H1 (cell line): ENCODE measurements around the gene SCAPER. TPM values are rescaled to one million over a fixed set of nuclear protein-coding genes. Genes with fewer than 3 reads are reported as not detected.

Experiments
- CTCF ChIA-PET: fragments of 300-600 bp; sonication (Branson Sonifier 250); formaldehyde crosslinking; loops from one replicate; lab custom pipeline; 2021; ENCODE audit not compliant: partially characterized antibody; lab: Charles Lee
- POLR2A ChIA-PET: fragments of 300-600 bp; sonication (Branson Sonifier 250); formaldehyde crosslinking; loops from one replicate; lab custom pipeline; 2021; ENCODE audit warnings: inconsistent platforms; ENCODE audit not compliant: partially characterized antibody; lab: Charles Lee
- DNase-seq, 2 experiments: peaks; one replicate each; pipeline versions ENCODE4 v3.0.0 to v3.0.0-alpha.2; 2010 to 2022; ENCODE audit warnings: low spot score in 2 of 2, low read depth in 1 of 2, mixed read lengths in 1 of 2
- FAIRE-seq: peaks from 2 replicates; lab custom pipeline; 2011; peaks lifted over from hg19 to GRCh38; lab: Jason Lieb, UNC
- H2AFZ ChIP-seq: 2 replicates; pipeline ENCODE4 v1.8.1; 2012; ENCODE audit warnings: low read length, inconsistent platforms
- H2AK5ac ChIP-seq: 2 replicates; pipeline ENCODE4 v1.6.1; 2013; ENCODE audit warnings: low read depth, low read length
- H2BK120ac ChIP-seq: replicated peaks from 2 replicates; pipeline ENCODE3; 2013; ENCODE audit warnings: low read depth, low read length, inconsistent platforms
- H2BK12ac ChIP-seq: 2 replicates; pipeline ENCODE4 v1.6.1; 2013; ENCODE audit warnings: low read depth, low read length
- H2BK15ac ChIP-seq: 2 replicates; pipeline ENCODE4 v1.6.1; 2013; ENCODE audit warnings: low read length
- H2BK20ac ChIP-seq: 2 replicates; pipeline ENCODE4 v1.6.1; 2013; ENCODE audit warnings: low read length
- H2BK5ac ChIP-seq: 2 replicates; pipeline ENCODE4 v1.6.1; 2013; ENCODE audit warnings: low read depth, low read length
- H3K14ac ChIP-seq: 2 replicates; pipeline ENCODE4 v1.6.1; 2013; ENCODE audit warnings: inconsistent platforms; ENCODE audit not compliant: insufficient read length
- H3K18ac ChIP-seq: 2 replicates; pipeline ENCODE4 v1.6.1; 2013; ENCODE audit warnings: low read length; ENCODE audit errors: extremely low read depth
- H3K23ac ChIP-seq: 2 replicates; pipeline ENCODE4 v1.6.1; 2013; ENCODE audit warnings: inconsistent platforms; ENCODE audit not compliant: insufficient read length
- H3K23me2 ChIP-seq: 2 replicates; pipeline ENCODE4 v1.6.1; 2013; ENCODE audit warnings: low read depth, low read length
- H3K27ac ChIP-seq: 2 replicates; pipeline ENCODE4 v1.6.1; 2011; ENCODE audit warnings: low read depth, low read length, inconsistent platforms
- H3K27me3 ChIP-seq, 4 experiments: replicated peaks in 1 of 4; 1 replicate in 1 of 4; 2 replicates in 3 of 4; pipeline versions ENCODE4 v1.6.1 to v1.8.1; 2011 to 2013; ENCODE audit warnings: low read length in 3 of 4, mild to moderate bottlenecking in 3 of 4, inconsistent platforms in 2 of 4, mixed read lengths in 2 of 4, moderate library complexity in 1 of 4; ENCODE audit not compliant: control insufficient read depth in 3 of 4, insufficient read depth in 3 of 4; ENCODE audit errors: extremely low read depth in 1 of 4
- H3K36me3 ChIP-seq, 4 experiments: 2 replicates each; pipeline versions ENCODE4 v1.6.1 to v1.8.1; 2011 to 2013; ENCODE audit warnings: mild to moderate bottlenecking in 4 of 4, low read length in 3 of 4, moderate library complexity in 2 of 4, control low read depth in 1 of 4, inconsistent platforms in 1 of 4; ENCODE audit not compliant: insufficient read depth in 4 of 4, control insufficient read depth in 2 of 4
- H3K4ac ChIP-seq: replicated peaks from 2 replicates; pipeline ENCODE3; 2013; ENCODE audit warnings: low read length, low read depth, mixed read lengths, inconsistent platforms; ENCODE audit not compliant: insufficient read length
- H3K4me1 ChIP-seq, 4 experiments: replicated peaks in 1 of 4; 1 replicate in 1 of 4; 2 replicates in 3 of 4; pipeline versions ENCODE4 v1.6.1 to v1.8.1; 2011 to 2013; ENCODE audit warnings: low read length in 3 of 4, inconsistent platforms in 2 of 4, mixed read lengths in 1 of 4; ENCODE audit not compliant: insufficient read depth in 4 of 4, control insufficient read depth in 3 of 4
- H3K4me2 ChIP-seq, 2 experiments: 2 replicates each; pipeline versions ENCODE4 v1.6.1 to v1.8.1; 2011 to 2013; ENCODE audit warnings: low read depth in 2 of 2, low read length in 2 of 2, control low read depth in 1 of 2, inconsistent platforms in 1 of 2, mild to moderate bottlenecking in 1 of 2; ENCODE audit not compliant: insufficient read depth in 1 of 2
- H3K4me3 ChIP-seq, 4 experiments: fragments of 200-600, 300-600 bp in 1 of 4; sonication (generic), shearing (Covaris generic), sonication (Bioruptor Twin) in 1 of 4; 2 replicates each; pipeline versions ENCODE4 v1.5.1 to v1.8.1; 2011 to 2016; ENCODE audit warnings: low read length in 4 of 4, low read depth in 3 of 4, control low read depth in 2 of 4, inconsistent platforms in 2 of 4, mild to moderate bottlenecking in 2 of 4, mixed read lengths in 1 of 4, moderate library complexity in 1 of 4; ENCODE audit not compliant: insufficient read depth in 2 of 4; ENCODE audit errors: extremely low read depth in 1 of 4
- H3K56ac ChIP-seq: replicated peaks from 2 replicates; pipeline ENCODE3; 2013; ENCODE audit warnings: low read depth, mild to moderate bottlenecking, mixed read lengths, low read length, inconsistent platforms; ENCODE audit not compliant: insufficient read length
- H3K79me1 ChIP-seq: 2 replicates; pipeline ENCODE4 v1.6.1; 2013; ENCODE audit warnings: low read depth, low read length, control low read depth
- H3K79me2 ChIP-seq, 2 experiments: 2 replicates each; pipeline versions ENCODE4 v1.6.1 to v1.8.1; 2012 to 2013; ENCODE audit warnings: low read length in 2 of 2, mild to moderate bottlenecking in 2 of 2, inconsistent platforms in 1 of 2; ENCODE audit not compliant: insufficient read depth in 2 of 2, control insufficient read depth in 1 of 2
- H3K9ac ChIP-seq, 4 experiments: replicated peaks in 1 of 4; 1 replicate in 1 of 4; 2 replicates in 3 of 4; pipeline versions ENCODE4 v1.6.1 to v1.8.1; 2011 to 2013; ENCODE audit warnings: low read depth in 3 of 4, low read length in 3 of 4, control low read depth in 2 of 4, mild to moderate bottlenecking in 2 of 4, moderate library complexity in 2 of 4, inconsistent platforms in 1 of 4; ENCODE audit errors: extremely low read depth in 1 of 4
- H3K9me3 ChIP-seq, 2 experiments: 2 replicates each; pipeline versions ENCODE4 v1.6.1 to v1.8.1; 2012 to 2013; ENCODE audit warnings: mild to moderate bottlenecking in 2 of 2, moderate library complexity in 2 of 2, control low read depth in 1 of 2, inconsistent platforms in 1 of 2, low read depth in 1 of 2, low read length in 1 of 2, mixed read lengths in 1 of 2; ENCODE audit not compliant: insufficient read depth in 2 of 2
- H4K20me1 ChIP-seq, 2 experiments: replicated peaks in 1 of 2; 2 replicates each; pipeline versions ENCODE3 to v1.8.1; 2011 to 2013; ENCODE audit warnings: inconsistent platforms in 2 of 2, low read length in 2 of 2, mild to moderate bottlenecking in 1 of 2; ENCODE audit not compliant: insufficient read depth in 2 of 2, control insufficient read depth in 1 of 2
- H4K5ac ChIP-seq: 2 replicates; pipeline ENCODE4 v1.6.1; 2013; ENCODE audit warnings: low read length, low read depth, mixed read lengths, inconsistent platforms; ENCODE audit not compliant: insufficient read length
- H4K8ac ChIP-seq: 2 replicates; pipeline ENCODE4 v1.8.0; 2013; ENCODE audit warnings: mild to moderate bottlenecking, moderate library complexity, low read length, inconsistent platforms; ENCODE audit not compliant: insufficient read depth; ENCODE audit errors: extremely low read depth
- H4K91ac ChIP-seq: replicated peaks from 2 replicates; pipeline ENCODE3; 2013; ENCODE audit warnings: low read length, mixed read lengths, inconsistent platforms; ENCODE audit not compliant: insufficient read length
- ASH2L ChIP-seq: fragments of 200-600, 300-600 bp; sonication (generic); IDR thresholded peaks from one replicate; pipeline ENCODE4 v1.7.1; 2017; ENCODE audit warnings: low read length
- CBX5 ChIP-seq: fragments of 300-800, 300-1000 bp; sonication (generic); IDR thresholded peaks from 2 replicates; pipeline ENCODE4 v1.7.1; 2016; ENCODE audit warnings: antibody characterized with exemption, low read length, low read depth
- CBX8 ChIP-seq: fragments of 300-800, 300-1000 bp; sonication (generic); IDR thresholded peaks from 2 replicates; pipeline ENCODE4 v1.7.1; 2016; ENCODE audit warnings: low read depth, low read length, borderline replicate concordance
- CTBP2 ChIP-seq: IDR thresholded peaks from 2 replicates; pipeline ENCODE4 v1.7.0; 2011; ENCODE audit warnings: borderline replicate concordance, mild to moderate bottlenecking, moderate library complexity, mixed read lengths, low read length; ENCODE audit not compliant: insufficient read depth, insufficient read length
- EGR1 ChIP-seq: IDR thresholded peaks from 2 replicates; pipeline ENCODE4 v1.6.1; 2011; ENCODE audit warnings: low read depth, low read length, borderline replicate concordance
- EZH2 ChIP-seq: fragments of 200-600 bp; sonication (generic); IDR thresholded peaks from 2 replicates; pipeline ENCODE4 v1.7.1; 2012; ENCODE audit warnings: low read depth, mild to moderate bottlenecking, moderate library complexity, low read length, inconsistent platforms; ENCODE audit not compliant: severe bottlenecking
- GABPA ChIP-seq: IDR thresholded peaks from 2 replicates; pipeline ENCODE4 v1.6.1; 2011; ENCODE audit warnings: mild to moderate bottlenecking, low read length, moderate library complexity, borderline replicate concordance; ENCODE audit not compliant: insufficient read depth
- GTF2F1 ChIP-seq: IDR thresholded peaks from 2 replicates; pipeline ENCODE4 v1.6.1; 2012; ENCODE audit warnings: low read depth, low read length, improper control_type of control experiment, borderline replicate concordance
- NRF1 ChIP-seq: IDR thresholded peaks from 2 replicates; pipeline ENCODE4 v1.6.1; 2011; ENCODE audit warnings: mild to moderate bottlenecking, low read depth, low read length, improper control_type of control experiment
- POLR2A ChIP-seq, 2 experiments: IDR thresholded peaks; 1 replicate in 1 of 2; 2 replicates in 1 of 2; pipeline ENCODE4 v1.6.1; 2011; ENCODE audit warnings: low read depth in 2 of 2, low read length in 2 of 2, mild to moderate bottlenecking in 2 of 2; ENCODE audit errors: control extremely low read depth in 1 of 2
- POLR2AphosphoS5 ChIP-seq: IDR thresholded peaks from 2 replicates; pipeline ENCODE4 v1.6.1; 2011; ENCODE audit warnings: low read depth, low read length
- RBBP5 ChIP-seq: IDR thresholded peaks from 2 replicates; pipeline ENCODE4 v1.7.1; 2012; ENCODE audit warnings: low read depth, mild to moderate bottlenecking, inconsistent platforms, low read length, moderate library complexity, borderline replicate concordance
- SIN3A ChIP-seq, 2 experiments: IDR thresholded peaks in 1 of 2; conservative IDR thresholded peaks in 1 of 2; 2 replicates each; pipeline ENCODE4 v1.6.1; 2011 to 2012; ENCODE audit warnings: low read length in 2 of 2, improper control_type of control experiment in 1 of 2, low read depth in 1 of 2, mild to moderate bottlenecking in 1 of 2
- SUZ12 ChIP-seq: fragments of 200-600 bp; sonication (generic); IDR thresholded peaks from 2 replicates; pipeline ENCODE4 v1.6.1; 2012; ENCODE audit warnings: mild to moderate bottlenecking, inconsistent platforms, low read length, moderate library complexity, mixed read lengths
- WGBS, 2 experiments: shearing (Covaris generic) in 1 of 2; methylation state at CpG; one replicate each; pipeline versions ENCODE4 v1.1.6 to v1.1.7; 2013 to 2015; ENCODE audit warnings: low lambda C conversion rate in 2 of 2, mixed read lengths in 2 of 2, inconsistent platforms in 1 of 2, low coverage in 1 of 2, missing lambda C conversion rate in 1 of 2; ENCODE audit not compliant: insufficient replicate concordance in 2 of 2, insufficient coverage in 1 of 2, insufficient read length in 1 of 2; ENCODE audit errors: extremely low coverage in 1 of 2, missing lambda C conversion rate in 1 of 2; 5-methylcytosine and 5-hydroxymethylcytosine counted together
- polyA plus RNA-seq, 7 experiments: library from polyadenylated mRNA; depleted of rRNA in 3 of 7; stranded (reverse) in 5 of 7; unstranded in 2 of 7; fragments of >200 nt in 5 of 7; fragments of 200-250 nt in 2 of 7; gene quantifications; 1 replicate in 5 of 7; 2 replicates in 1 of 7; 4 replicates in 1 of 7; pipeline versions ENCODE4 v1.2.1 to v1.2.3, GENCODE V29; 2011 to 2013; ENCODE audit warnings: missing spikeins in 2 of 7, mixed read lengths in 2 of 7
- total RNA-seq: library from RNA; stranded (reverse); fragmentation: NEBNext Ultra II Directional; extraction: Animal tissue kit (Norgen Biotek cat#: 25700); gene quantifications from 2 replicates; pipeline ENCODE4 v1.2.1, GENCODE V29; 2021

Gene SCAPER
- total and polyA plus RNA-seq, 2 of the 8 experiments (the other 6 are each of a cell fraction or from before 2014, with no cell fraction given): 1.6 to 6.8 TPM

GRCh38 chr15:76384409-76384808 lies 520.7 kb downstream of the SCAPER start:
- Histone ChIP-seq H2BK20ac (no peak overlapping the region), H3K4me3 (no peak overlapping the region), H3K56ac (no peak overlapping the region), H3K4ac (no peak overlapping the region), H4K91ac (no peak overlapping the region), H3K18ac (no peak overlapping the region), H3K9me3 (no peaks in the 10 kb centered on the region), H4K20me1 (no peaks in the 10 kb centered on the region), H3K4me2 (no peak overlapping the region), H3K27me3 (no peaks in the 10 kb centered on the region), H3K23ac (no peak overlapping the region), H2BK15ac (no peak overlapping the region), H3K27ac (no peak overlapping the region), H3K36me3 (no peaks in the 10 kb centered on the region), H2AK5ac (no peak overlapping the region), H3K79me2 (no peaks in the 10 kb centered on the region), H3K4me1 (no peaks in the 10 kb centered on the region), H2BK120ac (no peak overlapping the region), H2BK5ac (no peak overlapping the region), H2AFZ (no peak overlapping the region), H3K14ac (no peak overlapping the region), H3K23me2 (no peaks in the 10 kb centered on the region), H3K79me1 (no peaks in the 10 kb centered on the region), H3K9ac (no peak overlapping the region), H4K5ac (no peak overlapping the region), H4K8ac (no peak overlapping the region), H2BK12ac (no peak overlapping the region)
- FAIRE-seq (no peak), DNase-seq (no peak)
- CTCF ChIA-PET: no interaction called here
- POLR2A ChIA-PET: no interaction called here
- 91% methylated on average over 2 of the region's 2 CpGs; no CpG with 5 or more reads in 1 of the 2 experiments for WGBS, 2 experiments
- no peak for TF ChIP-seq ASH2L
- no peak for TF ChIP-seq POLR2AphosphoS5
- TF ChIP-seq SIN3A (conservative IDR thresholded peaks at IDR 0.05 in 1 of 2, IDR thresholded peaks at IDR 0.05 in 1 of 2; ENCODE audit: low read depth in 1 of 2, low read length in 2 of 2): no peak
- TF ChIP-seq EGR1: no peak
- no peak for TF ChIP-seq POLR2A (IDR thresholded peaks at IDR 0.05; ENCODE audit: control extremely low read depth in 1 of 2, low read depth in 2 of 2, low read length in 2 of 2)
- TF ChIP-seq GABPA: no peak
- TF ChIP-seq CBX5: no peak
- TF ChIP-seq EZH2: no peak
- TF ChIP-seq GTF2F1: no peak
- TF ChIP-seq NRF1: no peak
- no peak for TF ChIP-seq CTBP2
- TF ChIP-seq SUZ12: no peak
- TF ChIP-seq CBX8: no peak
- TF ChIP-seq RBBP5: no peak
